Measurements from ENCODE around the gene LGMN. TPM values are rescaled to one million over a fixed set of nuclear protein-coding genes. Genes with fewer than 3 reads are reported as not detected.
"Not testable (repeated sequence)": the region's sequence is repeated elsewhere in the genome, so short reads cannot be mapped to it uniquely, and the experiment has no call there.

Gene LGMN
- total RNA-seq, 2 experiments from 2014 or later: 6.9 to 7.7 TPM

- peaks cover 11% of the 10 kb centered on the region for H3K36me3 Mint-ChIP-seq (ENCODE audit: low read depth)
- H3K4me1 Mint-ChIP-seq (ENCODE audit: low read depth): peaks cover 6% of the 10 kb centered on the region
- intact Hi-C loops (cut with micrococcal nuclease): loop anchor here (10.0 kb wide), 1 partner anchor 233 kb away; no protein-coding TSS in a partner anchor
- no peak overlapping the region for H3K4me3 Mint-ChIP-seq
- H3K9me3 Mint-ChIP-seq: no peaks in the 10 kb centered on the region
- no peak overlapping the region for H3K27ac Mint-ChIP-seq
- no peak for DNase-seq
- CTCF ChIA-PET: interaction anchor here (1.0 to 2.4 kb wide), 3 partner anchors 13 to 96 kb away, joined by 4 to 13 read pairs (median 9); no protein-coding TSS in a partner anchor
- H3K27me3 Mint-ChIP-seq (ENCODE audit: low read depth): no peaks in the 10 kb centered on the region
These were observed 60.6 kb downstream of the LGMN start for GRCh38 chr14:92687681-92688433.

GRCh38 chr14:92686900-92687427, 61.5 kb downstream of the LGMN start:
- Mint-ChIP-seq H3K27ac (no peak overlapping the region), H3K27me3 (ENCODE audit: low read depth) (no peaks in the 10 kb centered on the region), H3K36me3 (ENCODE audit: low read depth) (peaks cover 12% of the 10 kb centered on the region), H3K4me3 (no peak overlapping the region), H3K4me1 (ENCODE audit: low read depth) (no peaks in the 10 kb centered on the region), H3K9me3 (no peaks in the 10 kb centered on the region)
- intact Hi-C loops (cut with micrococcal nuclease): loop anchor here (10.0 kb wide), 1 partner anchor 232 kb away; no protein-coding TSS in a partner anchor
- DNase-seq: peak; percentile 53
- CTCF ChIA-PET: interaction anchor here (0.5 to 2.4 kb wide), 11 partner anchors 13 to 328 kb away, joined by 3 to 13 read pairs (median 4); no protein-coding TSS in a partner anchor

- Mint-ChIP-seq H3K4me3 (no peak overlapping the region), H3K27ac (no peak overlapping the region), H3K4me1 (ENCODE audit: low read depth) (peaks cover 2% of the 10 kb centered on the region), H3K9me3 (no peaks in the 10 kb centered on the region), H3K27me3 (ENCODE audit: low read depth) (no peaks in the 10 kb centered on the region), H3K36me3 (ENCODE audit: low read depth) (peaks cover 13% of the 10 kb centered on the region)
- no peak for DNase-seq
- CTCF ChIA-PET: interaction anchor here (0.6 to 2.4 kb wide), 15 partner anchors 12 to 313 kb away, joined by 3 to 13 read pairs (median 4); no protein-coding TSS in a partner anchor
- intact Hi-C loops (cut with micrococcal nuclease): loop anchor here (10.0 kb wide), 1 partner anchor 232 kb away; no protein-coding TSS in a partner anchor
These were observed 62.0 kb downstream of the LGMN start for GRCh38 chr14:92686411-92686899.

GRCh38 chr14:92685784-92686355, 62.6 kb downstream of the LGMN start:
- CTCF ChIA-PET: interaction anchor here (0.6 to 2.4 kb wide), 14 partner anchors 11 to 313 kb away, joined by 3 to 13 read pairs (median 4); no protein-coding TSS in a partner anchor
- Mint-ChIP-seq H3K9me3 (no peaks in the 10 kb centered on the region), H3K4me1 (ENCODE audit: low read depth) (peaks cover 7% of the 10 kb centered on the region), H3K27ac (no peak overlapping the region), H3K27me3 (ENCODE audit: low read depth) (no peaks in the 10 kb centered on the region), H3K36me3 (ENCODE audit: low read depth) (peaks cover 14% of the 10 kb centered on the region), H3K4me3 (no peak overlapping the region)
- intact Hi-C loops (cut with micrococcal nuclease): loop anchor here (10.0 kb wide), 1 partner anchor 231 kb away; no protein-coding TSS in a partner anchor
- no peak for DNase-seq

- H3K36me3 Mint-ChIP-seq (ENCODE audit: low read depth): peaks cover 17% of the 10 kb centered on the region
- peaks cover 13% of the 10 kb centered on the region for H3K4me1 Mint-ChIP-seq (ENCODE audit: low read depth)
- DNase-seq: no peak
- CTCF ChIA-PET: interaction anchor here (0.9 kb wide), 1 partner anchor 578 kb away, joined by 3 read pairs; no protein-coding TSS in a partner anchor
- H3K27ac Mint-ChIP-seq: no peak overlapping the region
- intact Hi-C loops (cut with micrococcal nuclease): loop anchor here (5.0 to 10.0 kb wide), 2 partner anchors 230 to 548 kb away; no protein-coding TSS in a partner anchor
- no peak overlapping the region for H3K4me3 Mint-ChIP-seq
- no peaks in the 10 kb centered on the region for H3K27me3 Mint-ChIP-seq (ENCODE audit: low read depth)
- no peaks in the 10 kb centered on the region for H3K9me3 Mint-ChIP-seq
These were observed 63.4 kb downstream of the LGMN start for GRCh38 chr14:92684801-92685560.

- no peak overlapping the region for H3K4me3 Mint-ChIP-seq
- no peak for DNase-seq
- intact Hi-C loops (cut with micrococcal nuclease): loop anchor here (5.0 to 10.0 kb wide), 2 partner anchors 228 to 546 kb away; no protein-coding TSS in a partner anchor
- H3K27ac Mint-ChIP-seq: no peak overlapping the region
- peaks cover 13% of the 10 kb centered on the region for H3K4me1 Mint-ChIP-seq (ENCODE audit: low read depth)
- CTCF ChIA-PET: interaction anchor here (0.9 to 4.8 kb wide), 6 partner anchors 8 to 115 kb away, joined by 3 to 35 read pairs (median 4); no protein-coding TSS in a partner anchor
- H3K36me3 Mint-ChIP-seq (ENCODE audit: low read depth): peaks cover 32% of the 10 kb centered on the region
- H3K27me3 Mint-ChIP-seq (ENCODE audit: low read depth): no peaks in the 10 kb centered on the region
- no peaks in the 10 kb centered on the region for H3K9me3 Mint-ChIP-seq
These were observed 65.4 kb downstream of the LGMN start for GRCh38 chr14:92683041-92683440.

GRCh38 chr14:92680781-92681650, 67.4 kb downstream of the LGMN start:
- CTCF ChIA-PET: interaction anchor here (0.6 to 4.8 kb wide), 24 partner anchors 9 to 561 kb away, joined by 3 to 35 read pairs (median 4); partner anchors contain the start of genes CPSF2 and NDUFB1
- H3K27ac Mint-ChIP-seq: peak overlapping the region; percentile 68

GRCh38 chr14:92680330-92680729, 68.1 kb downstream of the LGMN start:
- not testable (repeated sequence) for H3K9me3 Mint-ChIP-seq; H3K27me3 Mint-ChIP-seq (ENCODE audit: low read depth); DNase-seq; H3K27ac Mint-ChIP-seq; H3K4me3 Mint-ChIP-seq
- intact Hi-C loops (cut with micrococcal nuclease): loop anchor here (5.0 to 10.0 kb wide), 2 partner anchors 226 to 543 kb away; no protein-coding TSS in a partner anchor
- peaks cover 30% of the 10 kb centered on the region for H3K36me3 Mint-ChIP-seq (ENCODE audit: low read depth)
- peaks cover 36% of the 10 kb centered on the region for H3K4me1 Mint-ChIP-seq (ENCODE audit: low read depth)
- CTCF ChIA-PET: interaction anchor here (0.6 to 4.8 kb wide), 14 partner anchors 10 to 404 kb away, joined by 3 to 35 read pairs (median 4); no protein-coding TSS in a partner anchor

More at GRCh38 chr14:92680781-92681650, 67.4 kb downstream of the LGMN start:
- Mint-ChIP-seq H3K4me3 (no peak overlapping the region), H3K27me3 (ENCODE audit: low read depth) (no peaks in the 10 kb centered on the region), H3K36me3 (ENCODE audit: low read depth) (peaks cover 36% of the 10 kb centered on the region), H3K9me3 (no peaks in the 10 kb centered on the region), H3K4me1 (ENCODE audit: low read depth) (peaks cover 30% of the 10 kb centered on the region)
- DNase-seq: peak; percentile 85
- intact Hi-C loops (cut with micrococcal nuclease): loop anchor here (1.0 to 10.0 kb wide), 4 partner anchors 68 to 544 kb away; no protein-coding TSS in a partner anchor

- no peak overlapping the region for H3K27ac Mint-ChIP-seq
- H3K9me3 Mint-ChIP-seq: no peaks in the 10 kb centered on the region
- intact Hi-C loops (cut with micrococcal nuclease): loop anchor here (5.0 kb wide), 1 partner anchor 357 kb away; the partner anchor contains the start of gene SLC24A4
- no peak overlapping the region for H3K4me3 Mint-ChIP-seq
- peaks cover 30% of the 10 kb centered on the region for H3K36me3 Mint-ChIP-seq (ENCODE audit: low read depth)
- no peaks in the 10 kb centered on the region for H3K27me3 Mint-ChIP-seq (ENCODE audit: low read depth)
- CTCF ChIA-PET: interaction anchor here (2.7 to 4.8 kb wide), 2 partner anchors 22 to 65 kb away, joined by 12 to 35 read pairs; no protein-coding TSS in a partner anchor
- no peak for DNase-seq
- peaks cover 41% of the 10 kb centered on the region for H3K4me1 Mint-ChIP-seq (ENCODE audit: low read depth)
These were observed 69.2 kb downstream of the LGMN start for GRCh38 chr14:92679246-92679645.

GRCh38 chr14:92678766-92679165, 69.7 kb downstream of the LGMN start:
- no peaks in the 10 kb centered on the region for H3K9me3 Mint-ChIP-seq
- peaks cover 33% of the 10 kb centered on the region for H3K36me3 Mint-ChIP-seq (ENCODE audit: low read depth)
- no peaks in the 10 kb centered on the region for H3K27me3 Mint-ChIP-seq (ENCODE audit: low read depth)
- H3K27ac Mint-ChIP-seq: no peak overlapping the region
- CTCF ChIA-PET: interaction anchor here (0.7 kb wide), 1 partner anchor 65 kb away, joined by 3 read pairs; no protein-coding TSS in a partner anchor
- no peak overlapping the region for H3K4me3 Mint-ChIP-seq
- DNase-seq: no peak
- H3K4me1 Mint-ChIP-seq (ENCODE audit: low read depth): peaks cover 44% of the 10 kb centered on the region
- intact Hi-C loops (cut with micrococcal nuclease): loop anchor here (5.0 kb wide), 1 partner anchor 356 kb away; the partner anchor contains the start of gene SLC24A4
